ENCODE measurements around the gene AXIN1. TPM values are rescaled to one million over a fixed set of nuclear protein-coding genes. Genes with fewer than 3 reads are reported as not detected.

AXIN1 gene
- total and polyA plus RNA-seq, 9 of the 15 experiments (the other 6 are each of a cell fraction or from before 2014, with no cell fraction given), result 0.42 to 58.0 (median 25.9) TPM

DNA sequence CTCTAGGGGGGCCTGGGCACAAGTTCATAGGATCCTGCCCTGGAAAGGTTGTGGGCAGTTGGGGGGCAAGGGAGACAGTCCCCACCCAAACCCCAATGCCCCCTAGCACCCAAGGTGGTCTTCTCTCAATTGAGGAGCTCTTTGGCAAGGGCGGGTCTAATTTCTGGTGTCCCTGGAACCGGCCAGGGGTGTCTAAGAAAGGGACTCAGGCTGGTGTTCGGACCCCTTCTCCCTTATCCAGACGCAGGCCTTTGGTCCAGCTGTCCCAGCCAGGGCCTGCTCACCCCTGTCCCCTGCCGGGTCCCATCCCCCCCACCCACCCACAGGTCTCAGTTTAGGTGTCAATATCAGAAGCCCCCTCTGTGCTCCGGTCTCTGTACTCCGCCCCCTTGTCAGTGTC lies 73.0 kb downstream of the AXIN1 start (continued):
- no peak for TF ChIP-seq MTA1 (IDR thresholded peaks at IDR 0.05; ENCODE audit: borderline replicate concordance)

DNA sequence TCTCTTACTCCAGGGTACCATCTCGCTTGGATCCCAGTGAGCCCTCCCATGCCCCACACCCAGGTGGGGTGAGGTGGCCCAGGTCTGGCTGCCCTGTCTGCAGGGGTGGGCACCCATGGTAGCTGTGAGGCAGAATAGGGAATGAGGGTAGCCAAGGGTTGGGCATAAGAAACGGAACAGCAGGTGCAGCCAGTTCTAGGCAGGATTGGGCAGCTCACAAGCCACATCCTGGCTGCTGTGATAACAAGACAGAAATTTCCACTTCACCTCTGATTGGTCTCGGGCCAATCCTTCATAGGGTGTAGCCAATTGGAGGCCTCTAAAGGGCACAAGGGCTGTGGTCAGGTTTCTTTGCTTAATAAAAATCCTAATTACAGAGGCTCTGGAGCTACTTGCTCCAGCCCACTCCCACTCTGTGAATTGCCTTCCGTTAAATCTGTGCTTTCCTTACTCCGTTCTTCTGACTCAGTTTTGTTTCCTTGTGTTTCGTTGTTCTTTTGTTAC lies 73.6 kb downstream of the AXIN1 start:
- H3K9me1 ChIP-seq (ENCODE audit: control insufficient read depth, insufficient read depth, low read length), result no peaks in the 10 kb centered on the region
- H3K36me3 ChIP-seq (ENCODE audit: control insufficient read depth, insufficient read depth, low read length), result no peaks in the 10 kb centered on the region
- 20% methylated on average over 6 of the region's 6 CpGs for WGBS (ENCODE audit: insufficient coverage, low coverage, missing lambda C conversion rate)
- no peaks in the 10 kb centered on the region for H3K9me3 ChIP-seq (replicated peaks; ENCODE audit: control insufficient read depth, insufficient read depth, low read depth, low read length)
- H2AFZ ChIP-seq (ENCODE audit: low read depth, low read length), result no peak overlapping the region
- no peaks in the 10 kb centered on the region for H4K20me1 ChIP-seq (replicated peaks; ENCODE audit: control insufficient read depth, insufficient read depth, low read length)
- H3K4me2 ChIP-seq (ENCODE audit: insufficient read depth, low read length), result no peak overlapping the region
- no peak overlapping the region for H3K27ac ChIP-seq (ENCODE audit: extremely low read depth, low read depth, low read length)
- H3K4me3 ChIP-seq, result no peak overlapping the region
- FAIRE-seq (peak; percentile 91), ATAC-seq (peak; percentile 86), DNase-seq (ENCODE audit: extremely low read depth in 1 of 4, low spot score in 3 of 4) (peak in 2 of 4 experiments; percentile 70 to 81)
- BruUV-seq (replicated peaks), result no TSS peak
- in situ Hi-C loops (cut with MboI), result no loop called here
- peaks cover 0 to 65% of the 10 kb centered on the region in 2 experiments; a peak in 2 of 5 replicates for H3K4me1 ChIP-seq (replicated peaks in 1 of 2; ENCODE audit: control insufficient read depth in 2 of 2, insufficient read depth in 2 of 2, low read length in 2 of 2)
- H3K27me3 ChIP-seq (ENCODE audit: control insufficient read depth in 2 of 2, insufficient read depth in 2 of 2, low read length in 2 of 2), result no peaks in the 10 kb centered on the region
- ChIA-PET CTCF (ENCODE audit: low intra/inter-chr PET ratio) (no interaction called here), POLR2A (interaction anchor here (0.8 kb wide), 1 partner anchor 8 kb away, joined by 3 read pairs; no protein-coding TSS in a partner anchor)
- intact Hi-C loops (cut with micrococcal nuclease), result no loop called here
- H3K79me2 ChIP-seq (ENCODE audit: control insufficient read depth, insufficient read depth, low read length), result no peaks in the 10 kb centered on the region
- H3K9ac ChIP-seq (ENCODE audit: insufficient read depth in 1 of 2, low read depth in 2 of 2, low read length in 2 of 2), result no peak overlapping the region
- TF ChIP-seq ZNF140 (CRISPR knock-in tag; IDR thresholded peaks at IDR 0.05) (no peak), PHF21A (IDR thresholded peaks at IDR 0.05; ENCODE audit: borderline replicate concordance, low read depth) (0 out of 2 replicates have a peak, but pooled peaks have one; percentile 32), MBD2 (IDR thresholded peaks at IDR 0.05; ENCODE audit: borderline replicate concordance, low read depth) (peak; percentile 68; the same call in 1 of the 2 replicates), NFYB (IDR thresholded peaks at IDR 0.05; ENCODE audit: extremely low read depth, insufficient read length) (peak; percentile 91), RFX5 (IDR thresholded peaks at IDR 0.05; ENCODE audit: low read depth, low read length) (no peak), ASH1L (IDR thresholded peaks at IDR 0.05; ENCODE audit: borderline replicate concordance, low read depth, partially characterized antibody) (peak; percentile 66), CHD2 (IDR thresholded peaks at IDR 0.05; ENCODE audit: low read depth, low read length) (peak; percentile 57), CBFA2T3 (IDR thresholded peaks at IDR 0.05) (peak; percentile 37; the same call in 1 of the 2 replicates), ETV1 (tag; conservative IDR thresholded peaks at IDR 0.05; ENCODE audit: low read depth) (peak; percentile 53; the same call in 1 of the 2 replicates)
- TF ChIP-seq, protein P1, sequence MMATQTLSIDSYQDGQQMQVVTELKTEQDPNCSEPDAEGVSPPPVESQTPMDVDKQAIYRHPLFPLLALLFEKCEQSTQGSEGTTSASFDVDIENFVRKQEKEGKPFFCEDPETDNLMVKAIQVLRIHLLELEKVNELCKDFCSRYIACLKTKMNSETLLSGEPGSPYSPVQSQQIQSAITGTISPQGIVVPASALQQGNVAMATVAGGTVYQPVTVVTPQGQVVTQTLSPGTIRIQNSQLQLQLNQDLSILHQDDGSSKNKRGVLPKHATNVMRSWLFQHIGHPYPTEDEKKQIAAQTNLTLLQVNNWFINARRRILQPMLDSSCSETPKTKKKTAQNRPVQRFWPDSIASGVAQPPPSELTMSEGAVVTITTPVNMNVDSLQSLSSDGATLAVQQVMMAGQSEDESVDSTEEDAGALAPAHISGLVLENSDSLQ (IDR thresholded peaks at IDR 0.05), result peak; percentile 96
- TF ChIP-seq, protein P2, sequence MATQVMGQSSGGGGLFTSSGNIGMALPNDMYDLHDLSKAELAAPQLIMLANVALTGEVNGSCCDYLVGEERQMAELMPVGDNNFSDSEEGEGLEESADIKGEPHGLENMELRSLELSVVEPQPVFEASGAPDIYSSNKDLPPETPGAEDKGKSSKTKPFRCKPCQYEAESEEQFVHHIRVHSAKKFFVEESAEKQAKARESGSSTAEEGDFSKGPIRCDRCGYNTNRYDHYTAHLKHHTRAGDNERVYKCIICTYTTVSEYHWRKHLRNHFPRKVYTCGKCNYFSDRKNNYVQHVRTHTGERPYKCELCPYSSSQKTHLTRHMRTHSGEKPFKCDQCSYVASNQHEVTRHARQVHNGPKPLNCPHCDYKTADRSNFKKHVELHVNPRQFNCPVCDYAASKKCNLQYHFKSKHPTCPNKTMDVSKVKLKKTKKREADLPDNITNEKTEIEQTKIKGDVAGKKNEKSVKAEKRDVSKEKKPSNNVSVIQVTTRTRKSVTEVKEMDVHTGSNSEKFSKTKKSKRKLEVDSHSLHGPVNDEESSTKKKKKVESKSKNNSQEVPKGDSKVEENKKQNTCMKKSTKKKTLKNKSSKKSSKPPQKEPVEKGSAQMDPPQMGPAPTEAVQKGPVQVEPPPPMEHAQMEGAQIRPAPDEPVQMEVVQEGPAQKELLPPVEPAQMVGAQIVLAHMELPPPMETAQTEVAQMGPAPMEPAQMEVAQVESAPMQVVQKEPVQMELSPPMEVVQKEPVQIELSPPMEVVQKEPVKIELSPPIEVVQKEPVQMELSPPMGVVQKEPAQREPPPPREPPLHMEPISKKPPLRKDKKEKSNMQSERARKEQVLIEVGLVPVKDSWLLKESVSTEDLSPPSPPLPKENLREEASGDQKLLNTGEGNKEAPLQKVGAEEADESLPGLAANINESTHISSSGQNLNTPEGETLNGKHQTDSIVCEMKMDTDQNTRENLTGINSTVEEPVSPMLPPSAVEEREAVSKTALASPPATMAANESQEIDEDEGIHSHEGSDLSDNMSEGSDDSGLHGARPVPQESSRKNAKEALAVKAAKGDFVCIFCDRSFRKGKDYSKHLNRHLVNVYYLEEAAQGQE (IDR thresholded peaks at IDR 0.05; ENCODE audit: borderline replicate concordance), result peak; percentile 58
- TF ChIP-seq, protein P2 (CRISPR knock-in tag; IDR thresholded peaks at IDR 0.05; ENCODE audit: low read depth), result no peak

Data from K562 (cell line).